Effector memory CD4-positive, alpha-beta T cell (primary cell): ENCODE data around the gene OR5AC2.

Experiments
- DNase-seq, 3 donors: peaks; one replicate each; pipeline ENCODE4 v3.0.0-alpha.2; 2020
- H3K27ac ChIP-seq: 2 replicates; pipeline ENCODE4 v1.7.0; 2013; ENCODE audit warnings: mild to moderate bottlenecking, low read length, moderate library complexity; ENCODE audit not compliant: insufficient read depth, poor library complexity, severe bottlenecking
- H3K27me3 ChIP-seq: replicated peaks from 2 replicates; pipeline ENCODE4 v1.7.0; 2013; ENCODE audit warnings: mild to moderate bottlenecking, low read length; ENCODE audit not compliant: insufficient read depth, control insufficient read depth, poor library complexity, severe bottlenecking
- H3K36me3 ChIP-seq: 2 replicates; pipeline ENCODE4 v1.7.0; 2013; ENCODE audit warnings: mild to moderate bottlenecking, low read length, moderate library complexity; ENCODE audit not compliant: control insufficient read depth, insufficient read depth
- H3K4me1 ChIP-seq: 2 replicates; pipeline ENCODE4 v1.7.0; 2013; ENCODE audit warnings: low read length, mild to moderate bottlenecking; ENCODE audit not compliant: control insufficient read depth, insufficient read depth, poor library complexity, severe bottlenecking
- H3K4me3 ChIP-seq: 2 replicates; pipeline ENCODE4 v1.7.0; 2013; ENCODE audit warnings: low read length, low read depth, mild to moderate bottlenecking; ENCODE audit not compliant: insufficient read depth, poor library complexity, severe bottlenecking
- H3K9me3 ChIP-seq: 2 replicates; pipeline ENCODE4 v1.7.0; 2013; ENCODE audit warnings: mild to moderate bottlenecking, low read length, moderate library complexity; ENCODE audit not compliant: control insufficient read depth

The OR5AC2 gene

GRCh38 chr3:98068824-98069223 lies 18.1 kb upstream of the OR5AC2 start:
- Histone ChIP-seq H3K27ac (no peak overlapping the region), H3K36me3 (no peaks in the 10 kb centered on the region), H3K27me3 (no peaks in the 10 kb centered on the region), H3K4me3 (no peak overlapping the region), H3K4me1 (no peaks in the 10 kb centered on the region), H3K9me3 (no peaks in the 10 kb centered on the region)
- no peak for DNase-seq

GRCh38 chr3:98070840-98071239 lies 16.1 kb upstream of the OR5AC2 start:
- DNase-seq: no peak
- Histone ChIP-seq H3K27me3 (no peaks in the 10 kb centered on the region), H3K4me1 (no peaks in the 10 kb centered on the region), H3K9me3 (no peaks in the 10 kb centered on the region), H3K36me3 (no peaks in the 10 kb centered on the region), H3K27ac (no peak overlapping the region), H3K4me3 (no peak overlapping the region)

DNA sequence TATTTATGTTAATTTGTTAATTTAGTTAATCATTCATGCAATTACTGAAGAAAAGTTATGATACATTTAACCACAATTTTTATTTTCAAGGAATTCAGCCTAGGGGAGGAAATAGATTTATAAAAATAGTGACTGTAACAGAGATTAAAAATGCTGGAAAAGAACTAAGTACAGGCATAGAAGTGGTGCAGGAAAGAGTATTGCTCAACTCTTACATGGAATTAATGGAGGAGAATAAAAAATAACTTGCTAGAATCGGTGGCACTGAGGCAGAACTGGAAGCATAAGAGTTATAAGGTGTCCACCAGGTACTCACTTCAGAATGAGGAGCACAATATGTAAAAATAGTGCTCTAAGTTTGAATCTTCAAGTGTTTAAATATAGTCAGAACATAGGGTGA lies 13.5 kb upstream of the OR5AC2 start:
- H3K9me3 ChIP-seq: no peaks in the 10 kb centered on the region
- DNase-seq: no peak
- no peaks in the 10 kb centered on the region for H3K4me1 ChIP-seq

DNA sequence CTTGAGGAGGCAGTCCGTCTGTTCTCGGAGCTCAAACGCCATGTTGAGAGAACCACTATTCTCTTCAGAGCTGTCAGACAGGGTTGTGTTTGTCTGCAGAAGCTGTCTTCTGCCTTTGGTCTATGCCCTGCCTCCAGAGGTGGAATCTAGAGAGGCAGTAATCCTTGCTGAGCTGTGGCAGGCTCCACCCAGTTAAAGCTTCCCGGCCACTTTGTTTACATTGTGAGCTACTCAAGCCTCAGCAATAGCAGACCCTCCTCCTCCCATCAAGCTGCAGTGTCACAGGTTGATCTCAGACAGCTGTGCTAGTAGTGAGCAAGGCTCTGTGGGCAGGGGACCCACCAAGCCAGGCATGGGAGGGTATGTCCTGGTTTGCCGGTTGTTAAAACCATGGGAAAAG lies 8.9 kb downstream of the OR5AC2 start:
- Histone ChIP-seq H3K4me3 (no peak overlapping the region), H3K9me3 (no peaks in the 10 kb centered on the region), H3K27me3 (no peaks in the 10 kb centered on the region), H3K36me3 (no peaks in the 10 kb centered on the region), H3K27ac (no peak overlapping the region), H3K4me1 (no peaks in the 10 kb centered on the region)
- no peak for DNase-seq

More for the DNA sequence above, 13.5 kb upstream of the OR5AC2 start:
- H3K27ac ChIP-seq: no peak overlapping the region
- no peak overlapping the region for H3K4me3 ChIP-seq
- H3K27me3 ChIP-seq: no peaks in the 10 kb centered on the region
- H3K36me3 ChIP-seq: no peaks in the 10 kb centered on the region

DNA sequence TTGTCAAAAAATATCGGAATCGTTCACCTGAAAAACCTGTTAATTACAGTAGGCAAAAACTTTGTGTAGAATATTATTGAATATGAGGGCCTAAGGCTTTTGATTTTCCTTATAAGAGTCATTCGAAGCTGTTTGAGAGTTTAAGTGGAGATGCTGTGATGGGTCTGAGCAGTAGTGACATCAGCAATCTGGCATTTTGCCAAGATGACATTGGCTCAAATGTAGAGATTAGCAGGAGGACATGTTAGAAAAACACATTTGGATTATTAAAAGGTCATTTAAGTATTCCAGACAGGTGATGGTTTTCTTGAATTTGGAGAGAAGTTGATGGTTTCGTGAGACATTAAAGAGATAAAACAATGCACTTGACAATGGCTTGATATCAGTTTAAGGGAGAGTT lies 12.9 kb downstream of the OR5AC2 start:
- Histone ChIP-seq H3K4me3 (no peak overlapping the region), H3K27ac (no peak overlapping the region), H3K27me3 (no peaks in the 10 kb centered on the region), H3K4me1 (no peaks in the 10 kb centered on the region), H3K9me3 (no peaks in the 10 kb centered on the region), H3K36me3 (no peaks in the 10 kb centered on the region)
- no peak for DNase-seq

GRCh38 chr3:98108162-98108561 lies 21.2 kb downstream of the OR5AC2 start:
- H3K4me3 ChIP-seq: no peak overlapping the region
- H3K36me3 ChIP-seq: no peaks in the 10 kb centered on the region
- H3K4me1 ChIP-seq: no peaks in the 10 kb centered on the region
- no peak overlapping the region for H3K27ac ChIP-seq
- H3K9me3 ChIP-seq: no peaks in the 10 kb centered on the region
- no peaks in the 10 kb centered on the region for H3K27me3 ChIP-seq
- DNase-seq: no peak

DNA sequence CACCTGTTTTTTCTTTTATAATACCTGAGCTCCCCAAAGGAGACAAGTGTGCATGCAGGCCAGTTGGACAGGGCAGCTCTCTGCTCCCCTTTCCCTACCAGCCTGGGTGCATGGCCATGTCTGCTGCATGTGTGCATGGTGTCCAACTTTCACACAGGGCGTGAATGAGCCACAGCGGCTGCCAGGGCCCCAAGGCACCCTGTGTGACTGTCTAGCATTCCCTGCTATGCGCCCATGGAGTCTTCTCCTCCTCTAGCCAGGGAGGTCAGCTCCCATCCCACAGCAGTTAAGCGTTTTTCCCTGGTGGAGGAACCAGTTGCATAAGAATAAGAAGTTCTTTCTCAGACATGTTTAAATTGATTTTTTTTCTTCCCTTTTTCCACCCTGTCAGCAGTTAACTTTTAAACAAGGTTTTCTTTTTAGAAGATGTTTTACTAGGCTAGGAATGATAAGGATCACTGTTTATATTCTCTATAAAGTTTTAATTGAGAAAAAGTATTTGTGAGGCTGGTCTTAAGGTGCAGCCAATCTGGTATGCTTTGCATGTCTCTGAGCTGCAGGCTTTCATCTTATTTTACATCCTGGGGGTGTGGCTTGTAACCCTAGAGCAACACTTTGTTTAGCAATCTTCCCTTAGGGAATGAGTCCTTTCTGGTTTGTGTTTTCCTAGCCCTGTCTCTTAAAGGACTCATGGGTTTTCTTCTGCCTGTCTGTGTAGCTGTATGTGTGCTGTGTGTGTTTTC lies 23.0 kb downstream of the OR5AC2 start:
- no peak overlapping the region for H3K27ac ChIP-seq
- no peak overlapping the region for H3K4me3 ChIP-seq
- no peaks in the 10 kb centered on the region for H3K27me3 ChIP-seq
- no peak for DNase-seq
- H3K4me1 ChIP-seq: no peaks in the 10 kb centered on the region
- H3K9me3 ChIP-seq: no peaks in the 10 kb centered on the region
- H3K36me3 ChIP-seq: no peaks in the 10 kb centered on the region

DNA sequence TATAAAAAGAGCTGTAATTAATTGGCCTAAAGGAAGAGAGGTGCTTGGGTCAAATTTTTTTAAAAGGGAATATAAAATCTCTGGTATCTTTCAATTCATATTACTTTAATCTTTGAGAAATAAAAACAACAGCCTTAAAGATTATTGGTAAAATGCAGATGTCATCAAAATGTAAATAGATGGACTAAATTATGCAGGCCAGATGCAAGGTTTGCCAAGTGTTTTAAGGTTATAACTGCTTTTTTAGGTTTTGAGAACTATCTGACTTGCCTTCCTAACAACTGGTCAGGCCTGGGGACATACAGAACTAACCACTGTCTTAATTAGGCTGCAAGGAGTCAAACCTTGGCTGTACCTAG lies 23.6 kb downstream of the OR5AC2 start:
- H3K4me3 ChIP-seq: no peak overlapping the region
- no peaks in the 10 kb centered on the region for H3K36me3 ChIP-seq
- no peaks in the 10 kb centered on the region for H3K4me1 ChIP-seq
- DNase-seq: no peak
- no peaks in the 10 kb centered on the region for H3K27me3 ChIP-seq
- no peaks in the 10 kb centered on the region for H3K9me3 ChIP-seq
- no peak overlapping the region for H3K27ac ChIP-seq

GRCh38 chr3:98114264-98114663 lies 27.3 kb downstream of the OR5AC2 start:
- Histone ChIP-seq H3K4me1 (no peaks in the 10 kb centered on the region), H3K9me3 (no peaks in the 10 kb centered on the region), H3K36me3 (no peaks in the 10 kb centered on the region), H3K27me3 (no peaks in the 10 kb centered on the region), H3K27ac (no peak overlapping the region), H3K4me3 (no peak overlapping the region)
- no peak for DNase-seq

- no peaks in the 10 kb centered on the region for H3K36me3 ChIP-seq
- H3K4me1 ChIP-seq: no peaks in the 10 kb centered on the region
- no peaks in the 10 kb centered on the region for H3K9me3 ChIP-seq
- H3K27me3 ChIP-seq: no peaks in the 10 kb centered on the region
- no peak for DNase-seq
- no peak overlapping the region for H3K4me3 ChIP-seq
- H3K27ac ChIP-seq: no peak overlapping the region
Measured at GRCh38 chr3:98115717-98116116, 28.7 kb downstream of the OR5AC2 start.
